Measurements from ENCODE around the gene M6PR. TPM values are rescaled to one million over a fixed set of nuclear protein-coding genes. Genes with fewer than 3 reads are reported as not detected.

Gene M6PR
- total RNA-seq (2022; extraction: Qiagen RNA extraction; ENCODE audit: low read depth) = 151 to 174 TPM (median 161 TPM) in 5 replicates

DNA sequence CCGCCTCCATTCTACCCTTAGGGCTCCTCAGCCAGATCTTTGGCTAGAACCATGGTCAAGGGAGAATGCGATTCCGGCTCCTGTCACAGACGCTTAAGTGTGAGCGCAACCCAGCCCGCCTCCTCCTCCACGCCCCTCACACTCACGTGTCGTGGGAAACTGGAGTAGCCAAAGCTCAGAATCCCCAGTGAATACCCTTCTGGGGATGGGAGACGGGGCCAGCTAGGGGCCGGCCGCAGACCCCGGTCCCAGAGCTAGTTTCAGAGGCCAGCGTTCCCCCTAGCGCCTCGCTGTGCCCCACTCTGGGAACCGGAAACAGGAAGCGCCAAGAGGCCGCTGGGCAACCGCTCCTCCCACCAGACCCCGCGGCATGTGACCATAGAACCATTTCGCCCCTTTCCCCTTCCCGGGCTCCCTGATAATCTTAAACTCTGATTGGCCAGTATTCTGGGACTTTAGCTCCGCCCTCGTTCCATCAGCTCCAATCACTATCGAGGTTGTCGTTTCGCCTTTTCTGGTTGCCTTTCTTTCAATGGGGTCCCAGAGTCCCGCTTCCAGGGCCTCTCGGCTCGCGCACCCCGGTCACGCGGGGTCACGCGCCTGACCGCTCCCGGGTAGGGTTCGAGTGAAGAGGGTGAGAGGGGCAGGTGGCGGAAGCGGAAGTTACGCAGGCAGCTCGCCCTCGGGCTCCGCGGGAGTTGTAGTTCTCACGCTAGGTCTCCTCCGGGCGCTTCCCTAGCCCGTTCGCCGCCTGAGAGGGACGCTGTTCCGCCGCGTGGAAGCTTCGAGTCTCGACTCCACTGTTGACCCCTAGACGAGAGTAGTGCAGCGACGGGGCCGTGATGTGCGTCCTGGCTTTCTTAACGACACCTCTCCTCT is at the start of gene M6PR:
Gene M6PR (minus strand): TSS at position 304 of the 879 bp plus-strand sequence. CDS start 3,241 bp downstream, outside the sequence.

DNA sequence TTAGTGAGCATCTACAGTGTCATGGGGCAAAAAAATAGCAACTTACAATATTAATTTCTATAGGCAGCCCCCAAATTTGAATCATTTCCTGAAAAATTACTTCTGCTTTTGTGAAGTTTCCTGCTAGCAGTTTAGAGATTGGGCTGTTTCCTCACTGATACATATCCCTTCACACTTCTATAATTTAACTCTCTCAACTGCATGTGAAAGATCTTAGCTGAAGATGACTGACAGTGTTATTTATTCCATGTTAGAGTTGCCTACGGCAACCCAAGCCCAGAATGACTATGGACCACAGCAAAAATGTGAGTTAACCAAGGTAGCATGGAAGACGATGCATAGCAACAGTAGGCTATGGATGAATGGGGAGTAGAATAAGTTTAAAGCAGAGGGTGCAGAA is 40.0 kb upstream of the M6PR start, which contains the start of gene KLRG1:
Gene KLRG1 (plus strand): TSS at position 134 of the 400 bp plus-strand sequence. CDS start 90 bp downstream, at position 224.

DNA sequence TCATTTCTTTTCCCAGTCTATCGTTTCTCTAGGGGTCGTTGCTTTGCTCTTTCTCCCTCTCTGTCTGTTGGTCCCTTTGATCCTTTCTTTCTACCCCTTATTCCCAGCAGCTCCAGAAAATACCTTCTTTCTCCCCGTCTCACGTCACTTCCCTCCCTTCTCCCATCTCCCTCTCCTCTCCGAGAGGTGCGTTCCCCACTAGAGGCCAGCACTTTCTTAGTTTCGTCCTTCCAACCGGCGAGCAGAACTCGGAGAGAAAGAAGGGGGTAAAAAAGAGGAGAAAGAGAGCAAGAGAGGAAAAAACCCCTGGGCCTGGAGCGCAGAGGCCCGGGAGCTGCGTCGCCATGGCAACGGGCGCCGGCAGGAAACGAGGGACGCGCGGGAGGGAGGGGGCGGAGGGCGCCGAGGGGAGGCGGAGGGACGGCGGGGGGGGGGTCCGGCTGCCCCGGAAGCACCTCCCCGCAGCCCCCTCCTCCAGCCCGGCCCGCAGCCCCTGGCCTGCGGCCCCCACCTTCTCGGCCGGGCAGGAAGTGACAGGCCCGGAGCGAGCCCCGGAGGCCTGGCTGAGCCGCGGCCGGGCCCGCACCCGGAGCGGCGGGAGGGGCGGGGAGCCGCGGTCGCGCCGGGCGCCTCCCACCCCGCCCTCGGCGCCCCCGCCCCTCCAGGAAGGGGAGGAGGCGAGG is 35.3 kb downstream of the M6PR start, which contains the start of gene PHC1:
Gene PHC1 (plus strand): TSS at position 477 of the 683 bp plus-strand sequence. CDS start 3,169 bp downstream, outside the sequence.

Other genes starting within 250 kb of the M6PR start
- not detected in 5 replicates for gene A2ML1, start 127.0 kb downstream of the M6PR start, total RNA-seq (2022; extraction: Qiagen RNA extraction; ENCODE audit: low read depth)
- 8.9 to 14.6 TPM (median 11.5 TPM) in 5 replicates for gene PHC1, start 35.1 kb downstream of the M6PR start, total RNA-seq (2022; extraction: Qiagen RNA extraction; ENCODE audit: low read depth)
- gene KLRG1, start 39.9 kb upstream of the M6PR start, total RNA-seq (2022; extraction: Qiagen RNA extraction; ENCODE audit: low read depth) = 1.1 to 2.1 TPM (median 1.4 TPM) in 5 replicates
- gene A2M, start 166.3 kb upstream of the M6PR start, total RNA-seq (2022; extraction: Qiagen RNA extraction; ENCODE audit: low read depth) = 0.47 TPM in 1 of 5 replicates, not detected in the others

Measured in A549 treated with CpdA at 1 μM for 4 hours (cell line).